Stimulated activated CD4-positive, alpha-beta T cell treated with anti-CD3 and anti-CD28 coated beads, TNF-alpha, amount 100 ng/mL, for 24 hours (primary cell): ENCODE measurements around the gene MACF1.

ENCODE experiments used
- DNase-seq, 3 experiments: peaks; one replicate each; pipeline ENCODE4 v3.0.0-alpha.2; 2020; ENCODE audit warnings: low read depth in 3 of 3

The MACF1 gene

DNA sequence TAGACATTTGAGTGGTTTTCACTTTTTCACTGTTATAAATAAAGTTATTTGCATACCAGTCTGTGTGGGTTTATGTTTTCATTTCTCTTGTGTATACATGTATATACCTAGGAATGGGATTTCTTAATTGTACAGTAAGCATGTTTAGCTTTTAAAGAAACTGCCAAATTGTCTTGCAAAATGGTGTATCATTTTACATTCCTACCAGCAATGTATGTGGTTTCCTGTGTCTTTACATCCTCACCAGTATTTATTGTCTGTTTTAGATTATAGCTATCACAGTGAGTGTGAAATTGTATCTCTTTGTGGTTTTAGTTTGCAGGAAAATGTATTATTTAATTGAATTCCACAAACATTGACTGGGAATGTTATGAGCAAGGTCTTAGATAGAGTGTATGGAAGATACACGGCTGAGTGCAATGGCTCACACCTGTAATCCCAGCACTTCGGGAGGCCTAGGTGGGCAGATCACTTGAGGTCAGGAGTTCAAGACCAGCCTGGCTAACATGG is 57.3 kb downstream of the MACF1 start:
- DNase-seq = no peak

DNA sequence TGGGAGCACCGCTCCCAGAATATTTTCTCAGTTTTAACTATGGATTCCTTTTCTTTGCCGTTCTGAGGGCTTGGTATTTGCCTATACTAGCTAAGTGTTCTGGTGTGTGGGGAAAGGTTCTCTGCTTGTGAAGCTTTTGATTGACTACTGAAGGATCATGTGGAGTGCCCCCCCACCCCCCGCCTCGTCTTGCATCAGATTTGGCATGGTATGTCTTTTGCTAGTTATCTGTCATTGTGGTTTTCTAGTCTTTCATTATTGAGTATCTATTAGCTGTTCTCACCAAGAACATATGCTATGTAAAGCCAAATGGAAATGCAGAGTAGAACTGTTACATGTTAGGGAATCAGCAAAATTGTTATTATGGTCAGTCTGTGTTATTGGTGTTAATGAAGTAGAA is 58.3 kb downstream of the MACF1 start:
- no peak for DNase-seq

- DNase-seq = no peak
These were observed 61.8 kb downstream of the MACF1 start for GRCh38 chr1:39266269-39266668.

DNA sequence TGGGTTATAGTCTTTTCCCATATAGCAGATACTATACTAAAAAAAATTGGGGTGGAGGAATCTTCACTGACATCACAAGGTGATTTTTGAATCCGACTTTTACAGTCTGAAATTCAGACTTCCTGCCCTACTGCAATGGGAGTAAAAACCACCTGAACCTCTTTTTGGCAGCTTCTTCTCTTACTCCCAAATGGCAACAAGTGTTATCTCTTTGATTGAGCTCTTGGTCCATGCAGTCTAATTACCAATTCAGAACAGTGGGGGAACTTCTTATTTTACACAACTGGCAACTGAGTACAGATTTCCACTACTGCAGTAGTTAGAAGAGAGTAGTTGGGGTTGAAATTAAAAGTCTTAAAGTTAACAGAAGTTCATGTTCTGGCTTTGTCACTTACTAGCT is 62.3 kb downstream of the MACF1 start:
- no peak for DNase-seq

GRCh38 chr1:39268112-39268581 is 63.7 kb downstream of the MACF1 start:
- DNase-seq = no peak

DNA sequence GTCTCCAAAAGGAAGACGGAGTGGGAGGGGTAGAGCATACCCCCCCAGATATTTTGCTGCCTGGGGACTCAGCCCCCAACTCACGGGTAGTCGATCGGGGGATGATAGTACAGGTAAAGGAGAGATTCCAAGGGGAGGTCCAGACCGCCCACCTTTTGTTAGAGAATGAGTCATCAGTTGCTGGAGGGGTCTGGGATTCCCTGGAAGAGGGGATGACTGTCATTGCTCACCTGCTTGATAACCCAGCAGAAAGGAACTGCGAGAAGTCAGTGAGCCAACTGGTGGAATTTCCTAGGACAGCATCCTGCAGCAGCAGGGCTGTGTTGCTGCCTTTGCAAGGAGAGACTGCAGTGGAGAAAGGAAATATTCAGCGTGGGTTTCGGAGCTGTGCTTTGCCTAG is 64.4 kb downstream of the MACF1 start:
- DNase-seq = no peak

DNA sequence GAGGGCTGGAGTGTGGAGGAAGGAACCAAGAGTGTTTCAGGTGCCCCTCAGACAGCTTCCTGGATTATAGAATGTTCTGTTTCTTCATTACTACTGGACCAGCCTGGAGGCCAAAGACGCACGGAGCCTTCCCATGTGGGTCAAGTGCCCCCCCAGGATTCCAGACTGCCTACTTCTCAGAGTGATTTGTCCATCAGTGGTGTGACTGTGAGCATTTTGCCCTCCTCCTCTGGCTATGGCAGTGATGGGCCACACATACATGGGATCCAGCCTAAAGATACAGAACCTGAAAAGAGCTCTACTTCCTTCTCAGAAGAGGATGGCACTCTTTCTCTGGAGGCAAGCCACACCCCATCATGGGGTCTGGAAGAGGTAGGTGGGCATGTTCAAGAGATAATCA is 64.9 kb downstream of the MACF1 start:
- no peak for DNase-seq

DNA sequence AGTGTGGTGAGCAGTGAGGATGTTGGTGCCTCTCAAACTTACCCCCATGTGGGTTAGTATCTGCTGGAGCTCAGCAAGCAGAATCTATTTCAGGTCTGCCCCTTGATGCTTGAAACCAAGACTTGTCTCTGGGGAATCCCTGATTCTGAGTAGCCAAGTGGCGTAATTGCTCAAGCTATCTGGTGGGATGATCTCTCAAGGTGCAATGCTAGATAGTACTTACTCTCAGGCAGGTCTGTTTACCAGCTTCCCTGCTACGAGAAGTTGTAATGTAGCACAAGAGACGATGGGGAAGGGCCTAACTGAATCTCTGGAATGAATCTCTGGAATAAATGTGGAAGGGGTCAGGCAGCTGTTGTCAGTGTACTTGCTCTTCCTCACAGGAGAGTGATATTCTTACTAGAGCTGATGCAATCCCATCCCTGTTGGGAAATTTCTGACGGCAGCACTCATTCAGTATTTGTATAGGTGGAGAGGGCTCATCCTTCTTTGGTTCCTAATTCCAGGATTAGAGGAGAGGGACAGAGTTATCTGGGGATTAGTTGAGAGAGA is 65.4 kb downstream of the MACF1 start:
- no peak for DNase-seq

DNA sequence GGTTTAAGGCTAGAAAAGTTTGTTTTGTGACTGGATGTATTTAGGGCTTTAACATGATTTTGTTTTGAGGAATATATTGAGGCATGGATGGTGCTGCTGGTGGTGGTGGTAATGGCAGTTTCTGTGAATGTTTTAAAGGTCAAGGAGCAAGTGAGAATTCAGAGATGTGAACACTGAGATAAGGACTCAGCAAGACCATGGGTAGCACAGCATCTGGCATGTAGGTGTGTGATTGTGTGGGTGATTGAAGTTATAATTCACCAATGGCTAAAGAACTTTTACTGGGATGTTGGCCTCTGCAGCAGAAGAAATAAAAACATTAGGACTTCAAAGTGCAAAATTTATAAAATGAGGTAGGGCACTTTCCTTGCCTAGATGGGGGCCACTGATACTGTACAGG is 65.9 kb downstream of the MACF1 start:
- no peak for DNase-seq

GRCh38 chr1:39272027-39272797 is 67.7 kb downstream of the MACF1 start:
- DNase-seq = no peak

DNA sequence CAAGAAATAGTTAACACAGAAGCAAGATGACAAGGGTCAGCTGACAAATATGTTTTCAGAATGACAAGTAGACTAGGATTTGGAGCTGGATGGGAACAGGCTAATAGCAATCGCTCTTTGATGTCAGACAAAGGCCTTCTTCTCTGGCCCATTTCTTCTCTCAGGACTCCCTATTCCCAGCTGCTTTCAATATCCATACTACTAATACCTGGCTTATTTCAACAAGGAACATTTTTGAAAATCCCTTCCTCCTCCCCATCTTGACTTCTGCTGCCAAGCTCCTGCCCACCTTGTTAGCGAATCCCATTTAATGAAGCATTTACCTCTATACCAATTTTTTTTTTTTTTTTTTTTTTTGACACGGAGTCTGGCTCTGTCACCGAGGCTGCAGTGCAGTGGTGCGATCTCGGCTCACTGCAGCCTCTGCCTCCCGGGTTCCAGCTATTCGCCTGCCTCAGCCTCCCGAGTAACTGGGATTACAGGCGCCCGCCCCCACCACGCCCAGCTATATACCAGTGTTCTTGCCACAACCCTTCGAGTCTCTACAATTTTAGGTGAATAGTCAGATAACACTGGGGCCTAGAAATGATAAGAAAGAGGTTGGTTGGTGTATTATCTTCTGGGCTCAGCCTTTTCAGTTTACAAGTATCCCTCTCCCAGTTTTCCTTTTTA is 68.4 kb downstream of the MACF1 start:
- no peak for DNase-seq

GRCh38 chr1:39275836-39276507 is 71.5 kb downstream of the MACF1 start:
- no peak for DNase-seq

GRCh38 chr1:39277879-39278278 is 73.4 kb downstream of the MACF1 start:
- no peak for DNase-seq

DNA sequence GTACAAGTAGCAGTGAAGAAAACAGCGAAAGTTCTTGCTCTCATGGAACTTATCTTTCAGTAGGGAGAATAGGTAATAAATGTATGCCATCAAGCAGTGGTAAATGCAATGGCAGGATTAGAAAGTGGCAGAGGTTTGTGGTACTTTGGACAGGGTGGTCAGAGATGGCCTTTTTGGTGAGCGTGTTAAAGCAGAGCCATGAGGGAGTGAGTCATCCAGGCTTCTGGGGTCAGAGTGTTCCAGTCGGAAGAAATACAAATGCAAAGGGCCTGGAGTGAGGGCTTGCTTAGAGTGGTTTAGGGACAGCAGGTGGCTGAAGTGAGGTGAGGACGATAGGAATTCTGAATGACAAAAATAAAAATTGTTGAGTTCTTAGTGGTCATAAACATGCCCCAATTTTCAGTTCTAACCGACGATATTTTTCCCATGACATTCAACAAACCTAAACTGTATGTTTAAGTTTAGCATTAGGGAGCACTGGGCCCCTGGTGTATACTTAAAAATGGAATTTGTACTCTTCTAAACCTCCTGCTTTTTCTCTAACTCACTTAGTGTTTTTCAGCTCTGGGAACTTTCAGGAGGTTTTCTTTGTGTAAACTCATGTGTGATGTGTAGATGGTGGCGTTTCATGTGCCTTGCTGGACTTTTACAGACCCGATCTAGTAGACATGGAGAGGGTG is 78.2 kb downstream of the MACF1 start:
- no peak for DNase-seq

DNA sequence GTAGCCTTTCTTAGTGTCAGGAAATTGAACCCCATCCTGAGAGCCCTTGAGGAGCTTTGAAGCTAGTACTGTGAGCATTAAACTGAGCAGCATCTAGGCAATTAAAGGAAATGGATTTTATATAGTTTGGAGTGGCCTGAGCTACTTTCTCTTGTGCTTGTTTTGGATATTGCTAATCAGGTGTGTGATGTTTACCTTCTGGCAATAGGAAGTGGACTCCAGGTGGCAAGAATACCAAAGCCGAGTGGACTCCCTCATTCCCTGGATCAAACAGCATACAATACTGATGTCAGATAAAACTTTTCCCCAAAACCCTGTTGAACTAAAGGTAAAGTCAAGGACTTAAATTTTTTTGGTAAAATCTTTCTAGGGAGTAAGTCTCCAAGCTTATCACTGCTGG is 79.4 kb downstream of the MACF1 start:
- no peak for DNase-seq

GRCh38 chr1:39287541-39287940 is 83.0 kb downstream of the MACF1 start:
- no peak for DNase-seq

DNA sequence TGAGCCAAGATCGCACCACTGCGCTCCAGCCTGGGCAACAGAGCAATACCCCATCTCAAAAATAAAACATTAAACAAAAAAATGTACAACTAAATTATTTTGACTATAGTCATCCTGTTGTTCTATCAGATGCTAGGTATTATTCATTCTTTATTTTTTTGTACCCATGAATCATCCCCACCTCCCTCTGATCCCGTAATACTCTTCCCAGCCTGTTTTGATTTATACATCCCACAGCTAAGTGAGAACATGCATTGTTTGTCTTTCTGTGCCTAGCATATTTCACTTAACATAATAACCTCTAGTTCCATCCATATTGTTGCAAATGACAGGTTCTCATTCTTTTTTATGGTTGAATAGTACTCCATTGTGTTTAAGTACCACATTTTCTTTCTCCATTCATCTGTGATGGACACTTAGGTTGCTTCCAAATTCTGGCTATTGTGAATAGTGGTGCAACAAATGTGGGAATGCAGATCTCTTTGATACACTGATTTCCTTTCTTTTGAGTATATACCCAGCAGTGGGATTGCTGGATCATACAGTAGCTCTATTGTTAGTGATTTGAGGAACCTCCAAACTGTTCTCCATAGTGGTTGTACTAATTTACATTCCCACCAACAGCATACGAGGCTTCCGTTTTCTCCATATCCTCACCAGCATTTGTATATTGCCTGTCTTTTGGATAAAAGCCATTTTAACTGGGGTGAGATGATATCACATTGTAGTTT is 84.4 kb downstream of the MACF1 start:
- DNase-seq = no peak

- DNase-seq = no peak
These were observed 87.9 kb downstream of the MACF1 start for GRCh38 chr1:39292401-39292800.

DNA sequence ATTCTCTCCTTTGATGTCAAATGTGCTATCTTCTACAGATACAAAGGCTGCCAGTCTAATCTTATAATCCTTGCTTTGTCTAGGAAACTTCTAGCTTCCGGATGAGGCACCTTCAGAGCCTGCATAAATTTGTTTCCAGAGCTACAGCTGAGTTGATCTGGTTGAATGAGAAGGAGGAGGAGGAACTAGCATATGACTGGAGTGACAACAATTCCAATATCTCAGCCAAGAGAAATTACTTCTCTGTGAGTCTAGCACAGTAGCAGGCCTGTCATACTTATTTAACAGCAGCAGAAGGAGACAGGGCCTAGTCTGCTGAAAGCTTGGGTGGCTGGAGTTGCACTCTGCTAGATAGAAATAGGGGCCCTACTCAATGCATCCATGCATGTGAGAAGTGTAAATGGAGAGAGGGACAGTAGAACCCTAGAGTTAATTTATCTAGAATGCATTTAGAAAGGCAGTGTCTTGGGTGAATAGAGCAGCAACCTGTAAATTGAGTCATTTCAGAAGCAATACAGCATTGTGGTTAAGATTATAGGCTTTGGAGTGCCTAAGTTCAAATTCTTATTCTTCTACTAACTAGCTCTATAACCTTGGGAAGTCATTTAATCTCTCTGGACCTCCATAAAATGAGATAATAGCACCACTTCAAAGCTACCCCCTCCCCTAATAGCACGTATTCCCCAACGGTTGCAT is 89.0 kb downstream of the MACF1 start:
- DNase-seq = no peak

GRCh38 chr1:39294531-39294930 is 90.0 kb downstream of the MACF1 start:
- DNase-seq = no peak
